HG03095 (cell line): ENCODE data around the gene YWHAG.
"Not testable (repeated sequence)": the region's sequence is repeated elsewhere in the genome, so short reads cannot be mapped to it uniquely, and the experiment has no call there.

ENCODE experiments used
- ATAC-seq: cut with Tn5 transposase; IDR thresholded peaks from one replicate; pipeline ENCODE4 v1.9.1; 2021; ENCODE audit warnings: moderate library complexity; ENCODE audit not compliant: unreplicated experiment

The YWHAG gene

DNA sequence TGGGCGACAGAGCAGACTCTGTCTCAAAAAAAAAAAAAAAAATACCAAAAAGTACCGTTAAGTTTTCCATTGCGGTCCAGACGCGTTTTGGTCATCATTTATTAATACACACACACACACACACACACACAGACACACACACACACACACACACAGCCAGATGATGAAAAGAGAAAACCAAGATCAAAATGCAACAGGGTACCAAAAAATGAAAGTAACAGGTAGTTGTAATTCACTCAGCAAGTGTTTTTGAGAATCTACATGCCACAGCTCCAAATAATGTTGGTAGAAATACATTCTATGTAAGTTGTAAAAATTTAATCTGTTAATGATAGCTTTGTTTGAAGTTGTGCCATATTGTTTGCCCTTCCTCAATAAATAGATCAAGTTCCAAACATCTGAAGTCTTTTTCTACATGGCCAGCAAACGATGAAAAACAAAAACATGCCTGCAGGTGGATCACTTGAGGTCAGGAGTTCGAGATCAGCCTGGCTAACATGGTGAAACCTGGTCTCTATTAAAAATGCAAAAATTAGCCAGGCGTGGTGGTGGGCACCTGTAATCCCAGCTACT, 9.4 kb downstream of the YWHAG start:
- no peak for ATAC-seq

DNA sequence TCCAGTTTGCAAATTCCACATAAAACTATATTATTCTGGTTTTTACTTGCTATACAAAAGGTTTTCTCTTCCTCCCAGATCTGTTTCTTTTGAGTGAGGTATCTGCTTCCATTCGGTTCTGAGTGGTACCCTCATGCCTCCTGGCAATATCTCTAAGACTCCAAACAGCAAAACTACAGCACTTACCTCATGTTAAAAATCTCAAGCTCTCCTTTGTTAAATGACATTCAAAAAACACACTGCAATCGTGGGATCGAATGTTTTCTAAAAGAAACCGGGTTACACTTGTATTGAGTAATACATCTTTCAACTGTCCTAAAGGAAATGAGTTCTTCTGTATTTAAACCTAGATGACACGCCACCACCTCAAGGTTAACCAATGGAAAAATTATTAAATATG, 11.1 kb downstream of the YWHAG start:
- ATAC-seq, result no peak

DNA sequence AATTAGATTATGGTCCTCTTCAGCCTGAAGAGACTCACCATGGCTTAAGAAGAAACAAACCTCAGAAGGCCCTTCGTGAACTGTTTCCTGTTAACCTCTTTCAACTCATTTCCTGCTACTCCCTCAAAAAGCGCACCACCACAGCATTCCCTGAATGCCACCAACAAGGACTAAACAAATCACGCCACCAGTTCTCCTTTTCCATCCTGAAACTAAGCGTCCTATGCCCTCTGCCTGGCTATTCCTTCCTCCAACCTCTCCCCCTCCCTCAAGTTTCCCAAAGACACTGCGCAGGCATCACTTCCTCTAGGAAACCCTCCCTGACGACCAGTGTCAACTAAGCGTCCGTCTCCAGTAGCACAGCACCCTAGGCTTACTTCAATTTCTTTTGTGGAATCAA, 12.0 kb downstream of the YWHAG start:
- no peak for ATAC-seq

DNA sequence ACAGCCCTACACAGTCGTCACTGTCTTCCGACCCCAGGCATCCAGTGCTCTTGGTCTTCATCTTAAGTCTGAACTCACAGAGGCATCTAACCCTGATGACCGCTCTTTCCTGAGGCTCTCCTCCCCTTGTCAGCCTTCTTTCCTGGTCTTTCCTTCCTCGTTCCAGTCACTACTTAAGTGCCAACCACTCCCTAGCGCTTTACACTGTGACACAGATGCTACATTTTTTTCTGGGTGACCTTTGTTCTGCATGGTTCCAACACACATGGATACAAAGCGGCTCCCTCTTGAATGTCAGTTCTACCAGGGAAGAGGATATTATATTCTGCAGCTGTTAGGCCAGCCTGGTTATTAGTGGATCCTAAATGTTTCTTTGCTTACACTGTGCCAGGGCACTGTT, 12.7 kb downstream of the YWHAG start:
- no peak for ATAC-seq

DNA sequence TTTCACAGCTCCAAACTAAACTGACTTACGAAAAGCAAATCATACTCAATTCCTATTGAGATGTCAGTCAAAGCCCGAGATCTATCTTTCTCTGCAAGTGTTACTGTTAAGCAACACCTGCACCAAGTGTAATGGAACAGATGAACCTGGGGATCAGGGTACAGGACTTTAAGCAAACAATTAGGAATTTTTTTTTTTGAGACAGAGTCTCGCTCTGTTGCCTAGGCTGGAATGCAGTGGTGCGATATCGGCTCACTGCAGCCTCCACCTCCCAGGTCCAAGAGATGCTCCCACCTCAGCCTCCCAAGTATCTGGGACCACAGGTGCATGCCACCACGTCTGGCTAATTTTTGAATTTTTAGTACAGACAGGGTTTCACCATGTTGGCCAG, 14.9 kb downstream of the YWHAG start:
- no peak for ATAC-seq

DNA sequence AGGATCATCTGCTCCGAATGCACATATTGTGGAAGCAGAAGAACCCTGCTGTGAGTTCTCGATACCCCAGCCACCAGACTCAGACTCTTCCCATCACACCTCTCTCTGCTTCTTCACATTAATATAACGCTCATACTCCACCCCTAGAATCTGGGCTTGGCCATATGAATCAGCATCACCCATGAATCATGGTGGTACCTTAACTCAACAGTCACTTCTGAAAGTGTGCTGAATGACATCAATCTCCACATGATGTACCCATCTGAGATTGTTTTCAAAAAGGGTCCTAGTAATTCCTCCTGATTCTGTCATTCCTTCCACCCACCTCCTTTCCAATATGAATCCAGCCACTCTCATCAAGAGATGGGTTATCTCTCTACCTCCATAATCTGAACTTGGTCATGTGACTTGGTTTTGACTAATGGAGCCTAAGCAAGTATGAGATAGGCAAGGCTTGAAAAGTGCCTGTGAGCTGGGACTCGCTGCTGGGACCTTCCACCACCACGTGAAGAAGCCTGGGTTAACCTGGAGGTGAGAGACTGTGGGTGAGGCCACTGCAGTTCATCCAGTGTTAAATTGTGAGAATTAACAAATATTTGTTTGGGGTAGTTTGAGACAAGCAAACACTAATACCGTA, 15.4 kb downstream of the YWHAG start:
- ATAC-seq, result no peak

DNA sequence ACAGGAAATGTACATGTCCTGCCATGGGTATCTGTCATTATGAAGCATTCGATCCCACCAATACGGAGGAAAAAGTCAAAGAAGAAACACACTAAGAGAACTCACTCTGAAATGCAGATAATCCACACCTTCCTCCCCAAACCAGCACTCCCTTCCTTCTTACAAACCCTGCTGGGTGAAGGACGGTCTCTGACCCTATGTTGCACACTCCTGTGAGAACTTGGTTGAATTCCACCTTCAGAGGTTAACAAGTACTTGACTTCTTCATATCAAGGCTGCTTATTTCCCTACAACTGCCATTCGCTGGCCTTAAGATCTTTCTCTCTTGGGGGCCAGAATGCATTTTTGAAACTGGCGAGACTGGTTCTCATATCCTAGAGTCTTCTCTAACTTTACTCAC, 16.6 kb downstream of the YWHAG start:
- ATAC-seq, result no peak

DNA sequence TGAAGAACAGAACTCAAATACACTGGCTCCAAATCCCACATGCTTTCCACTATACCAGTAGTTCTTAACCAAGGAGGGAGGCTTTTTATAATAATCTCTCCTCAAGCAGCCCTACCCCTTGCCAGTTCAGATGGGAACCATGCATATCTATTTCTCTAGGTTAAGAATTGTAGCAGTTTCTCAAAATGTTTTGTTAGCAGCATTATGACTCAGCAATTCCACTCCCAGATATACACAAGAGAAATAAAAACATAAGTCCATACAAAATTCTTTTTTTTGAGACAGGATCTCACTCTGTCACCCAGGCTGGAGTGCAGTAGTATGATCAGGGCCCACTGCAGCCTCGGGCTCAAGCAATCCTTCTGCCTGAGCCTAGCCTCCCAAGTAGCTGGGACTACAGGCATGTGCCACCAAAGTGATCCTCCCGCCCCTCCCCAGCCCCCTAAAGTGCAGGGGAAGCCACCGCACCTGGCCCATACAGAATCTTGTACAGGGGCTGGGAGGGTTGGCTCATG, 18.1 kb downstream of the YWHAG start:
- no peak for ATAC-seq

DNA sequence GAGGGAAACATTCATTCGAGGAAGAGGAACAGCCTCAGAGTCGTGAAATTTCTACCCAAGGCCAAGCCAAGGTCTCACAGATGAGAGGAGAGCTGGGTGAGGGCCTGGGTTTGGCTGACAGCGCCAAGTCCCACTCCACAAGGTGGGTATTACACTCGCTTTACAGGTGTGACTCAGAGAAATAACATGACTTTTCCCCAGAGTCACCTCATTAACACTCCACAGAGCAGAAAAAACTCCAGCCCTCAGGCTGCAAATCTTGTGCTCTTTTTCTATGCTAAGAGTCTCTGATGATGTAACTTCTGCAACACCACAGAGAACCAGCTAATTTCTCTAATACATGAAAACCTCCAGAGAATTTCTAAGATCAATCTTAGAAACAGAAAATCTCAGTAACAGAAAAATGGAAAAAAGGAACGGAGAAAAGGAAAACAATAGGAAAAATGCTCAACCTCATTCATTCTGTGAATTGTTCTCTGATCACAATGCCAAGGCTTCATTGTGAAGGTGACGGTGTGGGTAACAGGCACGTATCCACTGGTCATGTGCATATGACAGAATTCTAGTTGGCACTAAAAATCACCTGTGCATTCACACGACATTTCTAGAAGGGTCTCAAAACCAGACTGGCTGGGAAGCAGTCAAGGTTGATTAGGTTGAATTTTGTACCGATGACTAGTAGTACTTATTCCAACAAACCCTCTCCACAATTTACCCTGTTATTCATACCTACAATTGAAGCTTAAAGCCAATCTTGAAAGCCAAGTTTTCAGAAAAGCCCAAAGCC, 20.3 kb downstream of the YWHAG start:
- no peak for ATAC-seq

DNA sequence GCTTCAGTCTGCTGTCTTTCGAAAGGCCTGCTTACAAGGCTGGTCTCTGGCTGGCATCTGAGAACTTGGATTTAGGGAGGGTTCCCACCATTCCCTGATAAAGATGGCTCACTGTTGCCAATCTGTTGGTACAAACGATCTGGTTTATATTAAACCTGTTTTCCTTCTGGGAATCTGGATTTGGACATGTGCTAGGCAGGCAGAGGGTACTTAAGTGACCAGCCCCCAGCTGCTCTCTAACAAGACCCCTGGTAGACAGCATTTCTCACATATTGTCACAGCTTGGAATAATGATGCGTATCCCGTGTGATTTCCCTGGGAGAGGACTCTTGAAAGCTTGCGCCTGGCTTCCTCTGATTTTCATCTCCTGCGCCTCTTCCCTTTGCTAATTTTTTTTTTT, 21.6 kb downstream of the YWHAG start:
- ATAC-seq, result no peak

DNA sequence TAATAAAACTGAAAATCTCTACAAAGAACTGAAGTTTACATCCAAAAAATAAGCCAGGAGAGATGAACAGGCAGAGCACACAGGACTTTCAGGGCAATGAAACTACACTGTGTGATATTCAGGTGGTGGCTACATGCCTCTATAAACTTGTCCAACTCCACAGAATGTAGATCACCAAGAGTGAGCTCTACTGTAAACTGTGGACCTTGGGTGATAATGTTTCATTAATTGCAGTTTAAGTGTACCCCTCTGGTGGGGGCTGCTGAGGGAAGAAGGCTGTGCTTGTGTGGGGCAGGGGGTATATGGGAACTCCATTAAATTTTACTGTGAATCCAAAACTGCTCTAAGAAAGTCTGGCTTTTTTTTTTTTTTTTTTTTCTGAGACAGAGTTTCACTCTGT, 22.7 kb downstream of the YWHAG start:
- no peak for ATAC-seq

DNA sequence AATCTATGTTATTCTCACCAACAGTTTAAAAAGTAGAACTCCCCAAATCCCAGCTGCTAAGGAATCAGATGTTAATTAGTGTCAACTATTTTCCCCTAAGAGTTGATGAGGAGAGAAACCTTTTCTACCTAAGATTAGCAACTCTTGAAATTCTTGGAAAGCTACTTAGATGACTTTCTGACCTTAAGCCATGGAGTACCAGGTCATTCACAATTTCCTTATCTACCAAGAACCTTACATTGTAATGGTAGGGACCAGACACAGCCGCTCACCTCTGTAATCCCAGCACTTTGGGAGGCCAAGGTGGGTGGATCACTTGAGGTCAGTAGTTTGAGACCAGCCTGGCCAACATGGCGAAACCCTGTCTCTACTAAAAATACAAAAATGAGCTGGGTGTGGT, 23.4 kb downstream of the YWHAG start:
- ATAC-seq, result not testable (repeated sequence)

DNA sequence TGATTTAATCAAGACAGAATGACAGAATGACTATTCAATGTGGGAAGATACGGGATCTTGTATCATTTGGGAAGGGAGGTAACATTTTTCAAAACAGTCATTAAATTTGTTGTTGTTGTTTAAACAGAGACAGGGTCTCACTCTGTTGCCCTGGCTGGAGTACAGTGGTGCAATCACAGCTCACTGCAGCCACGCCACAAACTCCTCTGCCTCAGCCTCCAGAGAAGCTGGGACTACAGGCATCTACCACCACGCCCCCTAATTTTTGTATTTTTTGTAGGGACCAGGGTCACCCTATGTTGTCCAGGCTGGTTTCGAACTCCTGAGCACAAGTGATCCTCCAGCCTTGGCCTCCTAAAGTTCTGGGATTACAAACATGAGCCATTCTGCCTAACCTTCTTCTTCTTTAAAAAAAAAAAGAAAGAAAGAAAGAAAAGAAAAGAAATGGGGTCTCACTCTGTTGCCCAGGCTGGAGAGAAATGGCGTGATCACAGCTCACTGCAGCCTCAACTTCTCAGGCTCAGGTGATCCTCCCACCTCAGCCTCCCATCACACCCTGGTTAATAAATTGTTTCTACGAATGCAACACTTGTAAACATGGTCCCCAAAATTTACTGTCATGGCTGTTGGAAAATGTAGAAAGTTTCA, 24.3 kb downstream of the YWHAG start:
- ATAC-seq, result no peak

DNA sequence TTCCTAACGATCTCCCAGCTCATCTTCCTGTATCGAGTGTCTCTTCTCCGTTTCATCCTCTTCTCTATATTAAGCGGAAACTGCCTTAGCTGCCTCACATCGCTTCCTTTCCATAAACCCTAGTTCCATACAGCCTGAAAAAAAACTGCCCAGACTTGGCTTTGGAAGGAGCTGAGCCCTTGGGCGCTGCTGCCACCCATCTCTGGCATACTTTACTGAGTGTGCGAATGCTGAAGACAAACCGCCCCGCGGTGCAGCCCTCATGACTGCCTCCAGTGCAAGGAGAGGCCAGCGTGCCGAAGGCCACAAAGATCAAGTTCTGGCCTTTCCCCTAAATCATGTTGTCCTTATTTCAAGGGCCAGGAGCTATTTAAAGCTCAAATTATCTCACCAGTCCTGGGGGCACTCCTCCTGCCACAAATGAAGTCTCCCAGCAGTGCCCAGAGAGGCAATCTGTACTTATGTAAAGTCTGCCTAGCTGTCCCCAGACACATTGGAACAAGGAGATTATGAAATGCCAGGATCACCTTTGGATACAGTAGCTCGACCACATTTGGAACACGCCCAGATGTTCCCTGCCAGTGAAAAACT, 25.2 kb downstream of the YWHAG start:
- no peak for ATAC-seq

DNA sequence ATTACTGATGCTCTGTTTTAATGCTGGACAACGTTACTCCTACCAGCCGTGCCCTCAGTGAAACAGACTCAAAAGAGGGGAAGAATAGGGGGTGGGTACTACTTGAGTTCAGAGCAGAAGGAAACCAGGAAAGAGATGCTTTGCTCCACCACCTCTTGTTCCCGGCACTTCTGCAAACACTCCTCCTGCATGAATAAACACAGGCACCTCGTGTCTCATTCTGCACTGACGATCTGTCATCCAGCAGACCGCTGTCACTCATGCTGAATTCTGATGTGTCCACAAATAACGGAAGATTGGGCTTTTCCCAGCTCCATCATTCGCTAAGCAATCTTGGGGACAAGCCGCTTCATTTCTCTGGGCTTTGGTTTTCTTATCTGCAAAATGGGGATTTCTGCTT, 26.7 kb downstream of the YWHAG start:
- no peak for ATAC-seq

DNA sequence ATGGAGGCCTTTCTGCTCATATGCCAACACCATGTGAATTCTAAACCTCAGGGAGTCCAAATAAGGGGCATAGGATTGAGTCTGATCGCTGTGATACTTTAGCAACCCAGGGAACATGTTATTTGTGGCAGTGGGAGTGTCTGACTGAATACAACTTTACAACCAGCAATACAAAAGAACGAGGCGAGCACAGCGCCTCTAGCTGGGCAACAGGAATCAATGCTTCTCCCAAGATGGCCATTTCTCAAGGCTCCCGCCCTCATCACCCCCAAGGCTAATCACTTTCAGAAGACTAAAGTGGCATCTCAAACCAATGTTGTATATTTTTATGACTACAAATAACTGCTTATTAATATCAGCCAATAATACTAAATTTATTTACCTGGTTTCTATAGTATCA, 28.1 kb downstream of the YWHAG start:
- ATAC-seq, result no peak

DNA sequence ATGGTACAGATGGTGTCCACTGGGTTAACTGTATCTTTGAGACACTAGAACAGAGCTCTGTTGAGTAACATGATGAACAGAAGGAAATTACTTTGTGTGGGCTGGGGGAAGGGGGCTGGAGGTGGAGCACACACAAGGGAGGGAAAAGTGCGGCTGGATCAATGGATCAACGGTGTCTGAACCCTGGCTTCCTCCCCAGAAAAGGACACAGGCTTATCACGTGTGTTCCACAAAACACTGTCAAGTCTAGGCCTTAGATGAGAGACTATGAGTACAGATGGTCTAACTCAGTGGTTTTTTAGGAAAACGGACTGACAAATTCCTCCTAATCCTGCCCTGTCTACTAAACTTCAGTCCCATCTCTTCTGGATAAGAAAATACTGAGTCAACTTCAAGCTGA, 28.5 kb downstream of the YWHAG start:
- ATAC-seq, result no peak

DNA sequence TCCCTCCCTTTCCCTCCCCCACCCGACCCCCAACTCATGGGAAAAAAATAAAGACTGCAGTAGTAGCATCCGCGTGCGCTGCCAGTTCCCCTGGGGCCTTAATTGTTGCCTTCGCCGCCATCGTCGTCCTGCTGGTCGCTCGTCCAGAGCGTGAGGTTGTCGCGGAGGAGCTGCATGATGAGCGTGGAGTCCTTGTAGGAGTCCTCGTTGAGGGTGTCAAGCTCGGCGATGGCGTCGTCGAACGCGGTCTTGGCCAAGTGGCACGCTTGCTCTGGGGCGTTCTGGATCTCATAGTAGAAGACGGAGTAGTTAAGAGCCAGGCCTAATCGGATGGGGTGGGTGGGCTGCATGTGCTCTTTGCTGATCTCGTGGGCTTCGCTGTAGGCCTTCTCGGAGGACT, 29.3 kb downstream of the YWHAG start:
- ATAC-seq, result no peak

DNA sequence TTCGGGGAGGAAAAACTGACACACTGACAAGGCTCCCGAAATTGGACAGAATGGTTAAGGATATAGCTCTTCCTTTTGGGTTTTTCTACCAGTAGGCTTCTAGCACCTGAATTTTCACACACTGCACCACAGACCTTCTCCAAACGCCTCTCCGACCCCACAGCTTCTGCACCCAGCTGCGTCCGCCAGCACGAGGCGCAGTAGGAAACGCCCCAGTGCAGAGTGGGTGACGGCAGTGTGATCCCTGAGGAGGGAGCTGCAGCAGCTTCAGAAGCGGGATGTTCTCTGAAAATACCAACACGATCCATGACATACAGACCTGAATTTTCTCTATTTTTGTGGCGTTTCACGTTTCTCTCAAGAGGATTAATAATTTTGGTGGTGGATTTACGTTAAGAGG, 30.4 kb downstream of the YWHAG start:
- ATAC-seq, result no peak

DNA sequence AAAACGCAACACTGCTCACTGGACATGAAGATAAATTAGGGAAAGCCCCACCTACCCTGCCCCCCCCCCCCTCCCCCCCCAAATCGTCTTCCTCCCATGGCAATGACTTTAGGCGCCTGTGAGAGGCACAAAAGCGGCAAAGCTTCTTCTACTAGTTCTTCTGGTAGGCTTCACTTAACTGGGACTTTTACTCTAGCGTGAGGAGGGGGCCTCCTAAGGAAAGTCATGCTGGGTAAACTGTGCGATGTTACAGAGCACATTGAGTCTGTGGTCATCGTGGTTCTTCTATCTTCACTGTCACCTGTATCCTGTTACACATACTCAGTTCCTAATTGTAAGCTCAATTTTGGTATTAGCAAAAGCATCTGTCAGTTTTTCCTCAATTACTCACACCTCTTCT, 31.2 kb downstream of the YWHAG start:
- ATAC-seq, result no peak

DNA sequence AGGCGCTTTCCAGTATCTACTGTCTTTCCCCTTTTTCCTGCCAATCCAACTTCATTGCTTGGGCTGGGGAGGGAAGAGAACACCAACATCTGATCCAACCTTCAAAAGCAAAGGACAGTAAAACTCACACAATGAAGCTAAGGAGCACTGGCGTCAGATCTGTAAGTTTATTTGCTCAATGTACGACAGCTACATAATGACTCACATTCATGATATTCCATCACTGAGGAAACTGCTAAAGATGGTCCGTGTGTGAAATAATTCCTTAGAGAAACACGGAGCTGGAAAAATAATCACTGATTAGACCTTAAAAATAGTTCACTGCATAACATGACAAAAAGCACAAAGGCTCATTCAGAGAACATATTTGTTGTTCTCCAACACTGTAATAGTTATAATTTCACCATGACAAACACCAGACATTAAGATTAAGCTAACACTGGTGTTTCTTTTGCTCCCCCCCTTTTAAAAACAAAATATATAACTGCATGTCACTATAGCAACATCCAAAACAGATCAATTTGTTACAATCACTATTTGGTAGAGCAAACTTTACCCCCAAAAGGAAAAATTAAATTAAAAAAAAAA, 32.1 kb downstream of the YWHAG start:
- no peak for ATAC-seq
